ENCODE data around the gene ATG9B. TPM values are rescaled to one million over a fixed set of nuclear protein-coding genes. Genes with fewer than 3 reads are reported as not detected.

Gene ATG9B, protein sequence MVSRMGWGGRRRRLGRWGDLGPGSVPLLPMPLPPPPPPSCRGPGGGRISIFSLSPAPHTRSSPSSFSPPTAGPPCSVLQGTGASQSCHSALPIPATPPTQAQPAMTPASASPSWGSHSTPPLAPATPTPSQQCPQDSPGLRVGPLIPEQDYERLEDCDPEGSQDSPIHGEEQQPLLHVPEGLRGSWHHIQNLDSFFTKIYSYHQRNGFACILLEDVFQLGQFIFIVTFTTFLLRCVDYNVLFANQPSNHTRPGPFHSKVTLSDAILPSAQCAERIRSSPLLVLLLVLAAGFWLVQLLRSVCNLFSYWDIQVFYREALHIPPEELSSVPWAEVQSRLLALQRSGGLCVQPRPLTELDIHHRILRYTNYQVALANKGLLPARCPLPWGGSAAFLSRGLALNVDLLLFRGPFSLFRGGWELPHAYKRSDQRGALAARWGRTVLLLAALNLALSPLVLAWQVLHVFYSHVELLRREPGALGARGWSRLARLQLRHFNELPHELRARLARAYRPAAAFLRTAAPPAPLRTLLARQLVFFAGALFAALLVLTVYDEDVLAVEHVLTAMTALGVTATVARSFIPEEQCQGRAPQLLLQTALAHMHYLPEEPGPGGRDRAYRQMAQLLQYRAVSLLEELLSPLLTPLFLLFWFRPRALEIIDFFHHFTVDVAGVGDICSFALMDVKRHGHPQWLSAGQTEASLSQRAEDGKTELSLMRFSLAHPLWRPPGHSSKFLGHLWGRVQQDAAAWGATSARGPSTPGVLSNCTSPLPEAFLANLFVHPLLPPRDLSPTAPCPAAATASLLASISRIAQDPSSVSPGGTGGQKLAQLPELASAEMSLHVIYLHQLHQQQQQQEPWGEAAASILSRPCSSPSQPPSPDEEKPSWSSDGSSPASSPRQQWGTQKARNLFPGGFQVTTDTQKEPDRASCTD
- total RNA-seq (2021; ENCODE audit: unreplicated experiment) (0.98 TPM), Bru-seq, nascent RNA (percentile 18 among the genes with signal in this experiment), BruChase-seq, experiment 1, labeled RNA remaining after a 2-hour chase (percentile 17 among the genes with signal in this experiment), BruChase-seq, experiment 2, labeled RNA remaining after a 6-hour chase (percentile 22 among the genes with signal in this experiment)
- polyA plus RNA-seq (2012; ENCODE audit: insufficient read length): 1.6 TPM
- long read RNA-seq, partial matches to known transcripts: 0 of 2 reads
- long read RNA-seq, other reads (novel, unspliced or antisense): 1 of 2 reads

DNA sequence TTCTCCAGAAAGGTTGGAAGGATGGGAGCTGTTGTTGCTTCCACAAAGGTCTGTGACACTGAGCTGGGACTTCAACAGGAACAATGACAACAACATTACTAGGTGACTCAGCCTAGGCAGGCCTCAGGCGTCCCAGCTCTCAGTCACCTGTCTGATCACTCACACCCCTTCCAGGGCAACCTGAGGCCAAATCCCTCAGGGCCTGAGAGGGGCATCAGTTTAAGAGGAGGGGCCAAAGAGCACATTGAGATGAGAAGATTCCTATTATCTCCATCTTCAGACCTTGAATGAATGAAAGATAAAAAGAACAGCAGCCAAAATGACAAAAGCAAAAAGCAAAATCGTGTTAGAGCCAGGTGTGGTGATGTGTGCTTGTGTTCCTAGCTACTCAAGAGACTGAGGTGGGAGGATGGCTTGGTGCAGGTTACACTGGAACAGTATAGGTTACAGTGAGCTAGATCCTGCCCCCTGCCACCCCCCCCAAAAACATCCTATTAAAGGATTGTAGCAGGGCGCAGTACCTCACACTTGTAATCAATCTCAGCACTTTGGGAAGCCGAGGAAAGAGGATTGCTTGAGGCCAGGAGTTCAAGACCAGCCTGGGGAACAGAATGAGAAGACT is at the start of gene ATG9B:
Gene ATG9B, minus strand, starts transcription at position 60 of the 622 bp plus-strand sequence. CDS start 71 bp downstream, outside the sequence.
- ChIA-PET CTCF (no interaction called here), POLR2A (no interaction called here)
- no peak for TF ChIP-seq POLR2AphosphoS5 (IDR thresholded peaks at IDR 0.05; ENCODE audit: low read depth, low read length)
- TF ChIP-seq, protein P1, sequence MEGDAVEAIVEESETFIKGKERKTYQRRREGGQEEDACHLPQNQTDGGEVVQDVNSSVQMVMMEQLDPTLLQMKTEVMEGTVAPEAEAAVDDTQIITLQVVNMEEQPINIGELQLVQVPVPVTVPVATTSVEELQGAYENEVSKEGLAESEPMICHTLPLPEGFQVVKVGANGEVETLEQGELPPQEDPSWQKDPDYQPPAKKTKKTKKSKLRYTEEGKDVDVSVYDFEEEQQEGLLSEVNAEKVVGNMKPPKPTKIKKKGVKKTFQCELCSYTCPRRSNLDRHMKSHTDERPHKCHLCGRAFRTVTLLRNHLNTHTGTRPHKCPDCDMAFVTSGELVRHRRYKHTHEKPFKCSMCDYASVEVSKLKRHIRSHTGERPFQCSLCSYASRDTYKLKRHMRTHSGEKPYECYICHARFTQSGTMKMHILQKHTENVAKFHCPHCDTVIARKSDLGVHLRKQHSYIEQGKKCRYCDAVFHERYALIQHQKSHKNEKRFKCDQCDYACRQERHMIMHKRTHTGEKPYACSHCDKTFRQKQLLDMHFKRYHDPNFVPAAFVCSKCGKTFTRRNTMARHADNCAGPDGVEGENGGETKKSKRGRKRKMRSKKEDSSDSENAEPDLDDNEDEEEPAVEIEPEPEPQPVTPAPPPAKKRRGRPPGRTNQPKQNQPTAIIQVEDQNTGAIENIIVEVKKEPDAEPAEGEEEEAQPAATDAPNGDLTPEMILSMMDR (IDR thresholded peaks at IDR 0.05): no peak
- TF ChIP-seq, protein P2, sequence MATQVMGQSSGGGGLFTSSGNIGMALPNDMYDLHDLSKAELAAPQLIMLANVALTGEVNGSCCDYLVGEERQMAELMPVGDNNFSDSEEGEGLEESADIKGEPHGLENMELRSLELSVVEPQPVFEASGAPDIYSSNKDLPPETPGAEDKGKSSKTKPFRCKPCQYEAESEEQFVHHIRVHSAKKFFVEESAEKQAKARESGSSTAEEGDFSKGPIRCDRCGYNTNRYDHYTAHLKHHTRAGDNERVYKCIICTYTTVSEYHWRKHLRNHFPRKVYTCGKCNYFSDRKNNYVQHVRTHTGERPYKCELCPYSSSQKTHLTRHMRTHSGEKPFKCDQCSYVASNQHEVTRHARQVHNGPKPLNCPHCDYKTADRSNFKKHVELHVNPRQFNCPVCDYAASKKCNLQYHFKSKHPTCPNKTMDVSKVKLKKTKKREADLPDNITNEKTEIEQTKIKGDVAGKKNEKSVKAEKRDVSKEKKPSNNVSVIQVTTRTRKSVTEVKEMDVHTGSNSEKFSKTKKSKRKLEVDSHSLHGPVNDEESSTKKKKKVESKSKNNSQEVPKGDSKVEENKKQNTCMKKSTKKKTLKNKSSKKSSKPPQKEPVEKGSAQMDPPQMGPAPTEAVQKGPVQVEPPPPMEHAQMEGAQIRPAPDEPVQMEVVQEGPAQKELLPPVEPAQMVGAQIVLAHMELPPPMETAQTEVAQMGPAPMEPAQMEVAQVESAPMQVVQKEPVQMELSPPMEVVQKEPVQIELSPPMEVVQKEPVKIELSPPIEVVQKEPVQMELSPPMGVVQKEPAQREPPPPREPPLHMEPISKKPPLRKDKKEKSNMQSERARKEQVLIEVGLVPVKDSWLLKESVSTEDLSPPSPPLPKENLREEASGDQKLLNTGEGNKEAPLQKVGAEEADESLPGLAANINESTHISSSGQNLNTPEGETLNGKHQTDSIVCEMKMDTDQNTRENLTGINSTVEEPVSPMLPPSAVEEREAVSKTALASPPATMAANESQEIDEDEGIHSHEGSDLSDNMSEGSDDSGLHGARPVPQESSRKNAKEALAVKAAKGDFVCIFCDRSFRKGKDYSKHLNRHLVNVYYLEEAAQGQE (IDR thresholded peaks at IDR 0.05; ENCODE audit: insufficient read depth in 1 of 2, low read depth in 2 of 2, low read length in 1 of 2): no peak
- no peak for TF ChIP-seq TCF7L2 (IDR thresholded peaks at IDR 0.05; ENCODE audit: low read depth, low read length)
- TF ChIP-seq SIN3A (IDR thresholded peaks at IDR 0.05; ENCODE audit: borderline replicate concordance, insufficient read depth, low read depth, low read length): no peak
- Histone ChIP-seq H3K36me3 (ENCODE audit: control insufficient read depth, insufficient read depth, low read length) (no peaks in the 10 kb centered on the region), H3K9me3 (ENCODE audit: control insufficient read depth, insufficient read depth, low read depth, low read length) (no peaks in the 10 kb centered on the region), H3K27ac (ENCODE audit: low read length) (no peak within 1 kb of the TSS), H3K4me1 (ENCODE audit: control insufficient read depth, insufficient read depth, low read length) (no peaks in the 10 kb centered on the region; the same call in none of the 2 replicates), H3K27me3 (ENCODE audit: control insufficient read depth, insufficient read depth, low read length) (no peaks in the 10 kb centered on the region), H3K4me3 (ENCODE audit: low read depth in 2 of 2, low read length in 2 of 2) (no peak within 1 kb of the TSS)
- no peak for DNase-seq (ENCODE audit: low read depth, low spot score)
- in situ Hi-C loops (cut with HindIII; ENCODE audit: low pct_unique_long_range_greater_than_20kb, low sequenced_read_pairs) (no loop called here), intact Hi-C loops (cut with micrococcal nuclease; ENCODE audit: unreplicated experiment) (no loop called here)
- no peak for ATAC-seq
- no TSS peak for BruUV-seq (replicated peaks)

DNA sequence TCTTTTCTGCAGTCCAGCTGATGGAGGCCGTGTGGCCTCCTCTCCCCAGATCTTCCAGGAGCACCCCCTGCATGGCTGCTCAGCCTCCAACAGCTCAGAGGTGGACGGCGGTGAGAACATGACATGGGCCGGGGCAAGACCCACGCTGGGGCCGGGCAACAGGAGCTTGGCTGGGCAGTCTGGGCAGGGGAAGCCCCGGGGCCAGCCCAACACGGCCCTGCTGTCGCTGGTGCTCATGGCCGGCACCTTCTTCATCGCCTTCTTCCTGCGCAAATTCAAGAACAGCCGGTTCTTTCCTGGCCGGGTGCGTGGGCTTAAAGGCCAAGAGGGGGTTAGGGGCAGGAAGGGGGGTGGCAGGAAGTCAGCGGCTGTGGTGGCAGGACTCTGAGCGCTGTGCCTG is 49.7 kb upstream of the ATG9B start:
- TF ChIP-seq TCF7L2 (IDR thresholded peaks at IDR 0.05; ENCODE audit: low read depth, low read length) (no peak), SIN3A (IDR thresholded peaks at IDR 0.05; ENCODE audit: borderline replicate concordance, insufficient read depth, low read depth, low read length) (no peak), POLR2AphosphoS5 (IDR thresholded peaks at IDR 0.05; ENCODE audit: low read depth, low read length) (no peak)
- TF ChIP-seq, protein P2 (IDR thresholded peaks at IDR 0.05; ENCODE audit: insufficient read depth in 1 of 2, low read depth in 2 of 2, low read length in 1 of 2): no peak
- TF ChIP-seq, protein P1 (IDR thresholded peaks at IDR 0.05): no peak
- DNase-seq (ENCODE audit: low read depth, low spot score) (no peak), ATAC-seq (no peak)
- Histone ChIP-seq H3K27me3 (ENCODE audit: control insufficient read depth, insufficient read depth, low read length) (no peaks in the 10 kb centered on the region), H3K4me3 (ENCODE audit: low read depth in 2 of 2, low read length in 2 of 2) (no peak overlapping the region), H3K9me3 (ENCODE audit: control insufficient read depth, insufficient read depth, low read depth, low read length) (no peaks in the 10 kb centered on the region), H3K27ac (ENCODE audit: low read length) (no peak overlapping the region), H3K4me1 (ENCODE audit: control insufficient read depth, insufficient read depth, low read length) (peaks cover 37% of the 10 kb centered on the region), H3K36me3 (ENCODE audit: control insufficient read depth, insufficient read depth, low read length) (peaks cover 4% of the 10 kb centered on the region; the same call in 1 of the 2 replicates)
- no TSS peak for BruUV-seq (replicated peaks)
- in situ Hi-C loops (cut with HindIII; ENCODE audit: low pct_unique_long_range_greater_than_20kb, low sequenced_read_pairs): no loop called here
- ChIA-PET POLR2A (no interaction called here), CTCF (interaction anchor here (0.7 kb wide), 1 partner anchor 12 kb away, joined by 3 read pairs; no protein-coding TSS in a partner anchor)
- intact Hi-C loops (cut with micrococcal nuclease; ENCODE audit: unreplicated experiment): no loop called here

All from Panc1 (cell line).